Smooth muscle cell (in vitro differentiated cells): ENCODE measurements around the gene ANKMY1. TPM values are rescaled to one million over a fixed set of nuclear protein-coding genes. Genes with fewer than 3 reads are reported as not detected.

ENCODE experiments used
- DNase-seq: peaks from one replicate; lab custom pipeline; 2025; ENCODE audit not compliant: unreplicated experiment; lab: John Stamatoyannopoulos, UW
- H2AFZ ChIP-seq: fragments of 200-600 bp; sonication (generic); 2 replicates; pipeline ENCODE4 v1.6.0; 2016; ENCODE audit warnings: antibody characterized with exemption, low read depth, mild to moderate bottlenecking
- H3F3A ChIP-seq: fragments of 200-600 bp; sonication (generic); 2 replicates; pipeline ENCODE4 v1.6.0; 2017; ENCODE audit warnings: antibody characterized with exemption, low read depth
- H3K27ac ChIP-seq: fragments of 200-600 bp; sonication (generic); 2 replicates; pipeline ENCODE4 v1.5.1; 2016; ENCODE audit warnings: low read depth, mild to moderate bottlenecking
- H3K27me3 ChIP-seq: fragments of 200-600 bp; sonication (generic); 2 replicates; pipeline ENCODE4 v1.6.1; 2016; ENCODE audit warnings: low read depth, mild to moderate bottlenecking
- H3K36me3 ChIP-seq: fragments of 200-600 bp; sonication (generic); 2 replicates; pipeline ENCODE4 v1.5.1; 2016; ENCODE audit warnings: low read depth
- H3K4me1 ChIP-seq: fragments of 200-600 bp; sonication (generic); 2 replicates; pipeline ENCODE4 v1.5.1; 2016; ENCODE audit warnings: low read depth
- H3K4me2 ChIP-seq: fragments of 200-600 bp; sonication (generic); 2 replicates; pipeline ENCODE4 v1.6.0; 2016; ENCODE audit warnings: mild to moderate bottlenecking
- H3K4me3 ChIP-seq: fragments of 200-600 bp; sonication (generic); 2 replicates; pipeline ENCODE4 v1.5.1; 2016; ENCODE audit warnings: mild to moderate bottlenecking
- H3K79me2 ChIP-seq: fragments of 200-600 bp; sonication (generic); 2 replicates; pipeline ENCODE4 v1.6.0; 2016; ENCODE audit warnings: low read depth, mild to moderate bottlenecking
- H3K9ac ChIP-seq: fragments of 200-600 bp; sonication (generic); 2 replicates; pipeline ENCODE4 v1.6.0; 2016; ENCODE audit warnings: low read depth
- H3K9me3 ChIP-seq: fragments of 200-600 bp; sonication (generic); replicated peaks from 2 replicates; pipeline ENCODE4 v1.5.1; 2016; ENCODE audit warnings: low read depth
- H4K20me1 ChIP-seq: fragments of 200-600 bp; sonication (generic); 2 replicates; pipeline ENCODE4 v1.6.0; 2016; ENCODE audit warnings: low read depth
- WGBS: methylation state at CpG from one replicate; pipeline ENCODE4 v1.1.7; 2016; ENCODE audit warnings: low lambda C conversion rate; 5-methylcytosine and 5-hydroxymethylcytosine counted together
- polyA plus RNA-seq: library from polyadenylated mRNA; unstranded; fragments of >200 nt; fragmentation: Nextera tagmentation; extraction: Ambion mirVana; gene quantifications from 2 replicates; pipeline ENCODE4 v1.2.1, GENCODE V29; 2016
- total RNA-seq: library from RNA; depleted of rRNA; stranded (reverse); fragments of >200 nt; gene quantifications from 2 replicates; pipeline ENCODE4 v1.2.3, GENCODE V29; 2014
- TF ChIP-seq, protein P1 (sequence below): fragments of 200-600 bp; sonication (generic); IDR thresholded peaks from 2 replicates; pipeline ENCODE4 v1.5.1; 2017; ENCODE audit warnings: borderline replicate concordance, mild to moderate bottlenecking, antibody characterized with exemption; ENCODE audit not compliant: insufficient read depth, poor library complexity, severe bottlenecking

Gene ANKMY1
- total and polyA plus RNA-seq, 2 experiments from 2014 or later = 6.4 to 8.7 TPM

DNA sequence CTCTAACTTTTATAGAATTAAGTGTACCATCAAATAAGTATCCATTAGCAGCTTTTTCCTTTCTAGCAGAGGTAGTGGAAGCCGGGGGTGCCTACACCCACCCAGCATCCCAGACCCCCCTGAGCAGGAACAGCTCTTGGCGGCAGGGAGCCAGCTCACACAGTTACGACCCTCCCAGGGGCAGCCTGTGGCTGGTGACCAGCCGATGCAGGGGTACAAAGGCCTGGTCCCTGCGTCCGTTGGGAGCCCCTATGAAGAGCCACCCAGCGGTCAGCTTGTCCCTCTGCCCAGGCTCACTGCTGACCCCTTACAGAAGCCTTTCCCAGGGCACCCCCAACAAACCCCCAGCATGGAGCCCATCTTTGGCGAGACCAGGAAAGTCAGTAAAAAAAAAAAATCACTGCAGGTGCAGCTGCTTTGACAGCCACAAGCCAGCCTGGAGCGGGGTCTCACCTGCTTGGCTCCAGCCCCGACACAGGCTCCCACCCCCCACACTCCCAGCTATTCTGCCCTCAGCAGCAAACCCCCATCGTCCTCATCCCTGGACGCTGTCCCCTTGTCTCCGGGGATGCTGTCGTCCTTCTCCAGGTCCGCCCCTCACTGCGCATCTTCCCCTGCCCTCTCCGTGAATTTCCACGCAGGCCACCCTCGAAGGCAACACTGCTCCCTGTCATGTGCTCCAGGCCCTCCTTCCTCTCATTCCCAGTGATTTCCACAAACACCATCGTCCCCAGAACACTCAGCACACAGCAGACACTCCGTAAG lies 79.3 kb downstream of the ANKMY1 start:
- no peaks in the 10 kb centered on the region for H3K4me1 ChIP-seq
- H3K27ac ChIP-seq = no peak overlapping the region
- H3F3A ChIP-seq = no peaks in the 10 kb centered on the region
- no peak overlapping the region for H3K9ac ChIP-seq
- no peak overlapping the region for H3K4me2 ChIP-seq
- no peak overlapping the region for H2AFZ ChIP-seq
- H3K36me3 ChIP-seq = no peaks in the 10 kb centered on the region
- 92% methylated on average over 21 of the region's 21 CpGs for WGBS
- H3K9me3 ChIP-seq = no peaks in the 10 kb centered on the region
- H3K4me3 ChIP-seq = no peak overlapping the region
- no peaks in the 10 kb centered on the region for H4K20me1 ChIP-seq
- DNase-seq = no peak
- no peaks in the 10 kb centered on the region for H3K27me3 ChIP-seq
- H3K79me2 ChIP-seq = no peaks in the 10 kb centered on the region
- TF ChIP-seq, protein P1, sequence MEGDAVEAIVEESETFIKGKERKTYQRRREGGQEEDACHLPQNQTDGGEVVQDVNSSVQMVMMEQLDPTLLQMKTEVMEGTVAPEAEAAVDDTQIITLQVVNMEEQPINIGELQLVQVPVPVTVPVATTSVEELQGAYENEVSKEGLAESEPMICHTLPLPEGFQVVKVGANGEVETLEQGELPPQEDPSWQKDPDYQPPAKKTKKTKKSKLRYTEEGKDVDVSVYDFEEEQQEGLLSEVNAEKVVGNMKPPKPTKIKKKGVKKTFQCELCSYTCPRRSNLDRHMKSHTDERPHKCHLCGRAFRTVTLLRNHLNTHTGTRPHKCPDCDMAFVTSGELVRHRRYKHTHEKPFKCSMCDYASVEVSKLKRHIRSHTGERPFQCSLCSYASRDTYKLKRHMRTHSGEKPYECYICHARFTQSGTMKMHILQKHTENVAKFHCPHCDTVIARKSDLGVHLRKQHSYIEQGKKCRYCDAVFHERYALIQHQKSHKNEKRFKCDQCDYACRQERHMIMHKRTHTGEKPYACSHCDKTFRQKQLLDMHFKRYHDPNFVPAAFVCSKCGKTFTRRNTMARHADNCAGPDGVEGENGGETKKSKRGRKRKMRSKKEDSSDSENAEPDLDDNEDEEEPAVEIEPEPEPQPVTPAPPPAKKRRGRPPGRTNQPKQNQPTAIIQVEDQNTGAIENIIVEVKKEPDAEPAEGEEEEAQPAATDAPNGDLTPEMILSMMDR = no peak

DNA sequence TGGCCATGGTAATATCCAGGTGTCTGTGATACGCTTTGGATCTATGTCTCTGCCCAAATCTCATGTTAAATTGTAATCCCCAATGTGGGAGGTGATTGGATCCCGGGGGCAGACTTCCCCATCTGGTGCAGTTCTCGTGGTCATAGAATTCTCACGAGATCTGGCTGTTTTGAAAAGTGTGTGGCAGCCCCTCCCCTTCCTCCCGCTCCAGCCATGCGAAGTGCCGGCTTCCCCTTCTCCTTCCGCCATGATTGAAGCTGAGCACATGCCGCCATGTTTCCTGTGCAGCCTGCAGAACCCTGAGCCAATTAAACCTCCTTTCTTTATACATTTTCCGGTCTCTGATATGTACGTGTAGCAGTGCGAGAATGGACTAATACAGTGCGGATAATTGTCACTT lies 79.9 kb downstream of the ANKMY1 start:
- H2AFZ ChIP-seq = no peak overlapping the region
- TF ChIP-seq, protein P1 = no peak
- no peak overlapping the region for H3K4me2 ChIP-seq
- no peak overlapping the region for H3K9ac ChIP-seq
- H3F3A ChIP-seq = no peaks in the 10 kb centered on the region
- H3K4me1 ChIP-seq = no peaks in the 10 kb centered on the region
- H3K27me3 ChIP-seq = no peaks in the 10 kb centered on the region
- H4K20me1 ChIP-seq = no peaks in the 10 kb centered on the region
- H3K27ac ChIP-seq = no peak overlapping the region
- H3K36me3 ChIP-seq = no peaks in the 10 kb centered on the region
- no peaks in the 10 kb centered on the region for H3K79me2 ChIP-seq
- 94% methylated on average over 13 of the region's 13 CpGs for WGBS
- no peak for DNase-seq
- no peak overlapping the region for H3K4me3 ChIP-seq
- H3K9me3 ChIP-seq = no peaks in the 10 kb centered on the region

DNA sequence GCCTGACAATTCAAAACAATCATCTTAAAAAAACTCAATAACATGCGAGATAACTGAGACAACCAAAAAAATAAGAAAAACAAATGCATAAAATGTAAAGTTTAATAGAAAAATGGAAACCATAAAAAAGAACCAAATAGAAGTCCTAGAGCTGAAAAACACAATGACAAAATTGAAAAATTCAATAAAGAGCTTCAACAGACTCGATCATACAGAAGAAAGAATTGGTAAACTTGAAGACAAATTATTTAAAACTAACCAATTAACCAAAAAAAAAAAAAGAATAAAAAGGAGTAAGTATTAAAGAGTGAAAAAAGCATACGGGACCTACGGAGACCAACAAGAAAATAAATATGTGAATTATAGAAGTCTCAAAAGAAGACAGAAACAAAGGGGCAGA lies 84.6 kb downstream of the ANKMY1 start:
- H3K9me3 ChIP-seq = no peaks in the 10 kb centered on the region
- H3K4me3 ChIP-seq = no peak overlapping the region
- TF ChIP-seq, protein P1 = no peak
- H3K27ac ChIP-seq = no peak overlapping the region
- no peak overlapping the region for H2AFZ ChIP-seq
- H3K36me3 ChIP-seq = no peaks in the 10 kb centered on the region
- WGBS = 94% methylated on average over 4 of the region's 4 CpGs
- H3K4me2 ChIP-seq = no peak overlapping the region
- H3F3A ChIP-seq = no peaks in the 10 kb centered on the region
- H3K4me1 ChIP-seq = no peaks in the 10 kb centered on the region
- no peak for DNase-seq
- no peak overlapping the region for H3K9ac ChIP-seq
- no peaks in the 10 kb centered on the region for H3K79me2 ChIP-seq
- H4K20me1 ChIP-seq = no peaks in the 10 kb centered on the region
- no peaks in the 10 kb centered on the region for H3K27me3 ChIP-seq
